GM21529 (cell line): ENCODE measurements around the gene WDFY4.

Experiments
- ATAC-seq: cut with Tn5 transposase; IDR thresholded peaks from one replicate; pipeline ENCODE4 v1.9.1; 2021; ENCODE audit not compliant: unreplicated experiment

The WDFY4 gene

GRCh38 chr10:49001402-49001801, 316.7 kb downstream of the WDFY4 start:
- no peak for ATAC-seq

- ATAC-seq = no peak
Measured at GRCh38 chr10:49001870-49002672, 317.4 kb downstream of the WDFY4 start.

GRCh38 chr10:49005270-49005669, 320.6 kb downstream of the WDFY4 start:
- ATAC-seq = no peak

GRCh38 chr10:49007129-49007528, 322.5 kb downstream of the WDFY4 start:
- no peak for ATAC-seq

GRCh38 chr10:49008091-49008490, 323.4 kb downstream of the WDFY4 start:
- no peak for ATAC-seq

GRCh38 chr10:49008505-49009198, 324.0 kb downstream of the WDFY4 start:
- no peak for ATAC-seq

GRCh38 chr10:49009199-49009979, 324.7 kb downstream of the WDFY4 start:
- ATAC-seq = no peak

- ATAC-seq = no peak
Measured at GRCh38 chr10:49010295-49010694, 325.6 kb downstream of the WDFY4 start.

- no peak for ATAC-seq
Measured at GRCh38 chr10:49010865-49011264, 326.2 kb downstream of the WDFY4 start.

- no peak for ATAC-seq
Measured at GRCh38 chr10:49011756-49012155, 327.1 kb downstream of the WDFY4 start.

GRCh38 chr10:49012603-49013002, 327.9 kb downstream of the WDFY4 start:
- no peak for ATAC-seq

- ATAC-seq = no peak
Measured at GRCh38 chr10:49015700-49016099, 331.0 kb downstream of the WDFY4 start.

GRCh38 chr10:49021685-49022084, 337.0 kb downstream of the WDFY4 start:
- ATAC-seq = no peak

GRCh38 chr10:49023071-49023470, 338.4 kb downstream of the WDFY4 start:
- no peak for ATAC-seq

- ATAC-seq = no peak
Measured at GRCh38 chr10:49023752-49024151, 339.1 kb downstream of the WDFY4 start.

- no peak for ATAC-seq
Measured at GRCh38 chr10:49024484-49024883, 339.8 kb downstream of the WDFY4 start.

- no peak for ATAC-seq
Measured at GRCh38 chr10:49025347-49025983, 340.8 kb downstream of the WDFY4 start.

- ATAC-seq = no peak
Measured at GRCh38 chr10:49028639-49029038, 344.0 kb downstream of the WDFY4 start.

GRCh38 chr10:49029666-49030065, 345.0 kb downstream of the WDFY4 start:
- no peak for ATAC-seq
